GM13976 (cell line): ENCODE data around the gene SLFN12.
"Not testable (repeated sequence)": the region's sequence is repeated elsewhere in the genome, so short reads cannot be mapped to it uniquely, and the experiment has no call there.

Experiments
- DNase-seq: peaks from one replicate; pipeline ENCODE4 v3.0.0; 2012; ENCODE audit warnings: low spot score
- CTCF ChIP-seq: IDR thresholded peaks from 2 replicates; pipeline ENCODE4 v1.5.1; 2012; ENCODE audit warnings: borderline replicate concordance, mild to moderate bottlenecking; ENCODE audit not compliant: insufficient read depth; ENCODE audit errors: extremely low read depth, missing control alignments, control extremely low read depth
- in situ Hi-C: fragments of 300-500 bp; cut with MboI; formaldehyde crosslinking; loops from one replicate; pipeline ENCODE4 v1.12.0; 2022; ENCODE audit warnings: low sequenced_read_pairs, mixed read lengths, inconsistent platforms; ENCODE audit not compliant: unreplicated experiment

The SLFN12 gene

GRCh38 chr17:35414247-35414646 is 18.1 kb downstream of the SLFN12 start:
- TF ChIP-seq CTCF, result no peak
- in situ Hi-C loops, result no loop called here
- DNase-seq, result no peak

- no peak for DNase-seq
- no peak for TF ChIP-seq CTCF
- in situ Hi-C loops, result no loop called here
Measured at GRCh38 chr17:35407531-35407930, 24.8 kb downstream of the SLFN12 start.

- in situ Hi-C loops, result no loop called here
- no peak for DNase-seq
- no peak for TF ChIP-seq CTCF
Measured at GRCh38 chr17:35406568-35406967, 25.7 kb downstream of the SLFN12 start.

GRCh38 chr17:35404360-35404759 is 27.9 kb downstream of the SLFN12 start:
- in situ Hi-C loops, result no loop called here
- DNase-seq, result no peak
- no peak for TF ChIP-seq CTCF

GRCh38 chr17:35393783-35394182 is 38.5 kb downstream of the SLFN12 start:
- in situ Hi-C loops, result not testable (repeated sequence)

GRCh38 chr17:35390663-35391062 is 41.6 kb downstream of the SLFN12 start:
- TF ChIP-seq CTCF, result no peak
- DNase-seq, result no peak
- in situ Hi-C loops, result no loop called here

More at GRCh38 chr17:35393783-35394182, 38.5 kb downstream of the SLFN12 start:
- not testable (repeated sequence) for DNase-seq

GRCh38 chr17:35390156-35390555 is 42.1 kb downstream of the SLFN12 start:
- TF ChIP-seq CTCF, result no peak
- in situ Hi-C loops, result no loop called here
- no peak for DNase-seq
